A673 (cell line): ENCODE results near the gene CARS1.

Experiments used
- CTCF ChIP-seq: fragments of 300-800, 200-600 bp; sonication (generic); conservative IDR thresholded peaks from 2 replicates; pipeline ENCODE4 v1.5.1; 2017; ENCODE audit warnings: low read depth, mild to moderate bottlenecking, antibody characterized with exemption, low read length, moderate library complexity, mixed read lengths
- EZH2 ChIP-seq: fragments of 200-600 bp; sonication (generic); IDR thresholded peaks from 2 replicates; pipeline ENCODE4 v1.6.1; 2017; ENCODE audit warnings: borderline replicate concordance, low read depth, mild to moderate bottlenecking, mixed read lengths, antibody characterized with exemption, low read length; ENCODE audit not compliant: poor library complexity, severe bottlenecking

- no peak for TF ChIP-seq CTCF
- TF ChIP-seq EZH2, result no peak
These were observed 35.4 kb upstream of the CARS1 start for GRCh38 chr11:3092603-3093141.
